ENCODE data around the gene SLC2A8. TPM values are rescaled to one million over a fixed set of nuclear protein-coding genes. Genes with fewer than 3 reads are reported as not detected.

Gene SLC2A8
- polyA plus RNA-seq, 1 donor, result 19.9 TPM

DNA sequence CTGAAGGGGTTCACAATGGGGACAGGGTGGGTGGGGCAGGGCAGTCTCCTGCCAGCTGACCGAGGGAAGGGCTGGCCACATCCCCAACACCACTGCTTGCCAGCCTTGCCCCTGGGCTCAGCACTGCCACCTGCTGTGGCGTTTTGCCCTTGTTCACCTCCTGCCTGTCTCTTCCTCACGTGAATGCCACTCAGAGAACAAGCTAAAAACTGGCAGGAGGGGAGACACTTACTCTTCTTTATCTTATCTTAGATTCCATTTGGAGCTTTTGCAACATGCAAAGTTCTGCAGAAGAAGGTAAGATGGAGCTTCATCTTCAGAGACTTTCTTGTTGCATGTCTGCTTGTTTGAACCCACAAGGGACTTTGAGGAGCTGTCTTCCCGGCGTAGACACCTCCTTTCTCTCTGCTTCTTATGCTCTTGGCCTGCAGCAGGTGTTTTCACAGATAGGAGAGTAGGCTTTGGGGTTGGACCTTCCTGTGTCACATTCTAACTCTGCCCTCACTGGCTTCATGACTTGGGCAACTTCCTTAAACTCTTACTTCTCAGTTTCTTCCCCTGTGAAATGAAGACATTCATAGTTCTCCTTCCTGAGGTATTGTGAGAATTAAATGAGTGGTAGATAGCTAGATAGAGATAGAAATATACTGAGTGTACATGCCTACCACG lies 58.5 kb downstream of the SLC2A8 start:
- DNase-seq, result no peak

- DNase-seq, result no peak
Measured at GRCh38 chr9:127457191-127457878, 60.4 kb downstream of the SLC2A8 start.

Other genes starting within 250 kb of the SLC2A8 start
- 19.8 TPM for gene GARNL3, start 132.4 kb upstream of the SLC2A8 start, polyA plus RNA-seq (ENCODE audit: insufficient read length)
- 6.9 TPM for gene ZNF79, start 27.2 kb downstream of the SLC2A8 start, polyA plus RNA-seq (ENCODE audit: insufficient read length)
- 1,367 TPM for gene RPL12, start 54.2 kb downstream of the SLC2A8 start, polyA plus RNA-seq (ENCODE audit: insufficient read length)
- 18.1 TPM for gene LRSAM1, start 54.3 kb downstream of the SLC2A8 start, polyA plus RNA-seq (ENCODE audit: insufficient read length)
- gene STXBP1, start 215.1 kb downstream of the SLC2A8 start, polyA plus RNA-seq (ENCODE audit: insufficient read length), result 32.2 TPM

Data from left kidney (tissue), 2 donors.